Measurements from ENCODE around the gene EYS. TPM values are rescaled to one million over a fixed set of nuclear protein-coding genes. Genes with fewer than 3 reads are reported as not detected.

The EYS gene
- total RNA-seq, 2 donors from 2014 or later: not detected

DNA sequence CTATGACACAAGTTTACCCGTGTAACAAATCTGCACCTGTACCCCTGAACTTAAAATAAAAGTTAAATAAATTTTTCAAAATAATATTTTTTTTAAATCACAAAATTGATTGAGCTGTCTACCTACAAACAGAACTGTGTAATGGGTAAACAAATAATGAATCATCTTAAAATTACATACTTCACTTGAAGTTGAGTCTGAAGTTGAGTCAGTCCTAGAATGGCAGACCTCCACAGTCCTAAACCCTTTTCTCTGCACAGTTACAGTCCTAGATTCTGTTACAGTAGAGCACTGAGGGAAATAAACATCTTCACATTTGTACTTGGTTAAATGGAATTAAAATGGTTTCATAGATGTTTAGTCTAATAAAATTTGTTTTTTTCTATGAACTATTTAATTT, 1190.6 kb downstream of the EYS start:
- H3K4me1 ChIP-seq: no peaks in the 10 kb centered on the region
- no peak for DNase-seq (ENCODE audit: low spot score)
- H3K27ac ChIP-seq: no peak overlapping the region
- TF ChIP-seq, protein P1, sequence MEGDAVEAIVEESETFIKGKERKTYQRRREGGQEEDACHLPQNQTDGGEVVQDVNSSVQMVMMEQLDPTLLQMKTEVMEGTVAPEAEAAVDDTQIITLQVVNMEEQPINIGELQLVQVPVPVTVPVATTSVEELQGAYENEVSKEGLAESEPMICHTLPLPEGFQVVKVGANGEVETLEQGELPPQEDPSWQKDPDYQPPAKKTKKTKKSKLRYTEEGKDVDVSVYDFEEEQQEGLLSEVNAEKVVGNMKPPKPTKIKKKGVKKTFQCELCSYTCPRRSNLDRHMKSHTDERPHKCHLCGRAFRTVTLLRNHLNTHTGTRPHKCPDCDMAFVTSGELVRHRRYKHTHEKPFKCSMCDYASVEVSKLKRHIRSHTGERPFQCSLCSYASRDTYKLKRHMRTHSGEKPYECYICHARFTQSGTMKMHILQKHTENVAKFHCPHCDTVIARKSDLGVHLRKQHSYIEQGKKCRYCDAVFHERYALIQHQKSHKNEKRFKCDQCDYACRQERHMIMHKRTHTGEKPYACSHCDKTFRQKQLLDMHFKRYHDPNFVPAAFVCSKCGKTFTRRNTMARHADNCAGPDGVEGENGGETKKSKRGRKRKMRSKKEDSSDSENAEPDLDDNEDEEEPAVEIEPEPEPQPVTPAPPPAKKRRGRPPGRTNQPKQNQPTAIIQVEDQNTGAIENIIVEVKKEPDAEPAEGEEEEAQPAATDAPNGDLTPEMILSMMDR (IDR thresholded peaks at IDR 0.05): no peak
- H3K27me3 ChIP-seq: no peaks in the 10 kb centered on the region
- no peaks in the 10 kb centered on the region for H3K36me3 ChIP-seq
- no peak overlapping the region for H3K4me3 ChIP-seq
- H3K9me3 ChIP-seq: no peaks in the 10 kb centered on the region

DNA sequence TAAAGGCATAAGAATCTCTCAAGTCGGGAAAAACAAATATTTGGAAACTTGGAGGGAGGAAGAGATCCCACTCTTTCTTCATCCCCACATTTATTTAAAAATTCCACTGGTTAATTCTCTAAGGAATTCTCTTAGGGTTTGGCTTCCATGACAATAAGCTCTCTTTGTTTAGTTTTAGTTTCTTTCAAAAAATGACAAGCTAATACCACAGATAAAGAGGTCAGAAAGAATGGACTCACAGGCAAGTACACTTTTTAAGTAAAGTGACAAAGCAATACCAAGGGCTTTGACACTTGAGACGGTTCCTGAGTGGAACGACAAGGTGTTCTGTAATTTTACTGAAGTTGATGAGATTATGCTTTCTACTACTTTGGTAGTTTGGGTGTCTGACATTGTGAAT, 1199.4 kb downstream of the EYS start:
- Histone ChIP-seq H3K4me1 (no peaks in the 10 kb centered on the region), H3K27ac (no peak overlapping the region), H3K36me3 (no peaks in the 10 kb centered on the region), H3K27me3 (no peaks in the 10 kb centered on the region), H3K4me3 (no peak overlapping the region), H3K9me3 (no peaks in the 10 kb centered on the region)
- DNase-seq (ENCODE audit: low spot score): no peak
- TF ChIP-seq, protein P1 (IDR thresholded peaks at IDR 0.05): no peak

DNA sequence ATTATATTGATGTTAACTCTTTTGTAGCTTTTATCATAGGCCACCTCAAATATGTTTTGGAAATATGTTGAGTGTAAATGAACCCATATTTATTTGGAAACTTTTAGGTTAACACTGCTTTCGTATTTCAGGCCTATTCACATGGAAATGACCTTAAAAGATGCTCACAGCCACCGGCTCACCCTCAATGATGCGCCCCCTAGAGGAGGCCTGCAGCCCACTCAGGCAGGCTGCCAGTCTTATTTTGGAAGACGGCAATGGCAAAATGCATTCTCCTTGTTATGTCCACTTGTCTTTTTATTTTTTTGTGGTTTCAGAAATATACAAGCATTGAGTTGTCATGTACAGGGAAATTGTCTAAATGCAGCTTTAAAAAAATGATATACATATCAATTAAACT, 1201.7 kb downstream of the EYS start:
- Histone ChIP-seq H3K27me3 (no peaks in the 10 kb centered on the region), H3K4me3 (no peak overlapping the region), H3K4me1 (no peaks in the 10 kb centered on the region), H3K36me3 (no peaks in the 10 kb centered on the region), H3K9me3 (no peaks in the 10 kb centered on the region), H3K27ac (no peak overlapping the region)
- DNase-seq (ENCODE audit: low spot score): no peak
- TF ChIP-seq, protein P1 (IDR thresholded peaks at IDR 0.05): peak in 1 of 2 donors; percentile 22

DNA sequence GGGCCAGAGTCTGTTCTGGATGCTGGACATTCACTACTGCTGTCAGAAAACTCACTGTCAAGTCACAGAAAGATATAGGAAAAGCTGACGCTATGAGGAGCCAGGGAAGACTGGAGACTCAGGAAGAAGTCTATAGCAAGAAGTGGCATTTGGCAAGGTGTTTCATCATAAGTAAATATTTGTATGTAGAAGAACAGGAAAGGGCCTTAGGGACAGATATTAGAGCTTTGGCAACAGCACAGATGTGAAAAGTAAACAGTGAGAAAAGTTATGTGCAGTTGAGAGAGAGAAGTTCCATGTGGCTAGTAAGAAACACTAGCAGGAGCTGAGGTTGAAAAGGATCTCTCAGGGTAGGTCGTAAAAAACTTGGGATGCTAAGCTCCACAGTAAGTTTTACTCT, 1202.5 kb downstream of the EYS start:
- TF ChIP-seq, protein P1 (IDR thresholded peaks at IDR 0.05): no peak
- Histone ChIP-seq H3K9me3 (no peaks in the 10 kb centered on the region), H3K27ac (no peak overlapping the region), H3K36me3 (no peaks in the 10 kb centered on the region), H3K4me3 (no peak overlapping the region), H3K4me1 (no peaks in the 10 kb centered on the region), H3K27me3 (no peaks in the 10 kb centered on the region)
- DNase-seq (ENCODE audit: low spot score): no peak

DNA sequence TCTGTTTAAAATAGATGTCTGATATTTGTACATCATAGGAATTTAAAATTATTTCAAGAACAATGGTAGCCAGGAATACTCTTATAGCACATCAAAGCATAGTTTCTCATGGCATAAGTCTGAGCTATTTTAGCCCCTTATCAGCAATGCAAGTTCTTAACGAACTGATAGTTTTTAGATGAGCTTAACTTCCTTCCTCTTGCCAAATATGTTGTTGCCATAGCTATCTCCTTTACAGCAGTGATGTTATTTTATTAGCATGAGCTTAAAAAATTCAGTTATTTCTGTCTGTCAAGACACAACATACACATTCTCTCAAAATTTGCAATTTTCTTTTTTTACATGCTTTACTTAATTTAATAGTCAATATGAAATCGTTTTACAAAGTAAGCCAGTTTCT, 1204.2 kb downstream of the EYS start:
- no peak overlapping the region for H3K27ac ChIP-seq
- TF ChIP-seq, protein P1 (IDR thresholded peaks at IDR 0.05): no peak
- no peaks in the 10 kb centered on the region for H3K9me3 ChIP-seq
- no peak overlapping the region for H3K4me3 ChIP-seq
- no peak for DNase-seq (ENCODE audit: low spot score)
- no peaks in the 10 kb centered on the region for H3K4me1 ChIP-seq
- H3K27me3 ChIP-seq: no peaks in the 10 kb centered on the region
- H3K36me3 ChIP-seq: no peaks in the 10 kb centered on the region

DNA sequence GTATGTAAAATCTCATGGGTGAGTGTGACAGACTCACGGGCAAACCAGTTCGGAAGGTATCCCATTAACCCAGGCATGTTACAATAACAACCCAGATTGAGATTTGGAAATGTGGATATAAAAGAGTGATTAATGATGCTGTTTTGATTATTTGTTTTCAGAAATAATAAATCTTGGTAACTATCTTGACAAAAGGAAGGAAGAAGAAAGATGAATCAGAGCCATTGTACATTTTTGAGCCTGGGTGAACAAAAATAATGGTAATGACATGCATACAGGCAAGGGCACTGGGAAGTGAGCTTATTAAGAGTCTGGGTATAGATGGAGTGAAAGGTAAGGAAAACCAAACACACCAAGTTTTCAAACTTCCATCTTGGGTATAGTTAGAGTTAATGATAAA, 1209.4 kb downstream of the EYS start:
- no peak for DNase-seq (ENCODE audit: low spot score)
- no peak overlapping the region for H3K27ac ChIP-seq

More for the DNA sequence above, 1209.4 kb downstream of the EYS start:
- TF ChIP-seq, protein P1 (IDR thresholded peaks at IDR 0.05): no peak
- Histone ChIP-seq H3K4me3 (no peak overlapping the region), H3K36me3 (no peaks in the 10 kb centered on the region), H3K9me3 (no peaks in the 10 kb centered on the region), H3K4me1 (no peaks in the 10 kb centered on the region), H3K27me3 (no peaks in the 10 kb centered on the region)

Data from right atrium auricular region (tissue), 2 donors.